Frontal cortex (tissue), 4 donors: ENCODE data around the gene RFESD. TPM values are rescaled to one million over a fixed set of nuclear protein-coding genes. Genes with fewer than 3 reads are reported as not detected.
"Not testable (repeated sequence)": the region's sequence is repeated elsewhere in the genome, so short reads cannot be mapped to it uniquely, and the experiment has no call there.

Experiments used
- DNase-seq, 2 donors: peaks; one replicate each; pipeline ENCODE4 v3.0.0; 2012; ENCODE audit warnings: low spot score in 2 of 2
- FAIRE-seq: peaks from 2 replicates; lab custom pipeline; 2012; peaks lifted over from hg19 to GRCh38; lab: Jason Lieb, UNC
- total RNA-seq: library from RNA; depleted of rRNA; stranded (reverse); fragments of >200 nt; gene quantifications from one replicate; pipeline ENCODE4 v1.2.3, GENCODE V29; 2014
- donor health status: control.
- donor health status: control.
- donor health status: control.

Gene RFESD
- total RNA-seq, 1 donor from 2014 or later, result 1.2 TPM

- no peak for FAIRE-seq
- DNase-seq, result no peak
These were observed 18.4 kb upstream of the RFESD start for GRCh38 chr5:95627971-95628810.

- no peak for DNase-seq
- no peak for FAIRE-seq
These were observed 17.6 kb upstream of the RFESD start for GRCh38 chr5:95628933-95629332.

GRCh38 chr5:95630394-95630917 is 16.1 kb upstream of the RFESD start:
- no peak for FAIRE-seq

GRCh38 chr5:95631255-95631958 is 15.2 kb upstream of the RFESD start:
- no peak for FAIRE-seq
- DNase-seq, result no peak

More at GRCh38 chr5:95630394-95630917, 16.1 kb upstream of the RFESD start:
- no peak for DNase-seq

- DNase-seq (no peak), FAIRE-seq (no peak)
These were observed 14.4 kb upstream of the RFESD start for GRCh38 chr5:95631991-95632675.

GRCh38 chr5:95632942-95633341 is 13.6 kb upstream of the RFESD start:
- not testable (repeated sequence) for FAIRE-seq, DNase-seq

GRCh38 chr5:95633671-95634070 is 12.9 kb upstream of the RFESD start:
- no peak for DNase-seq
- no peak for FAIRE-seq

GRCh38 chr5:95634081-95634480 is 12.5 kb upstream of the RFESD start:
- FAIRE-seq, result no peak
- DNase-seq, result no peak

- DNase-seq (no peak), FAIRE-seq (no peak)
These were observed 7.9 kb upstream of the RFESD start for GRCh38 chr5:95638632-95639031.

GRCh38 chr5:95641741-95642220 is 4.8 kb upstream of the RFESD start:
- DNase-seq (no peak), FAIRE-seq (no peak)

- DNase-seq (no peak), FAIRE-seq (no peak)
These were observed 3.4 kb upstream of the RFESD start for GRCh38 chr5:95643152-95643551.

- peak in 1 of 2 donors; percentile 31 for DNase-seq
- FAIRE-seq, result no peak
These were observed 2.1 kb upstream of the RFESD start for GRCh38 chr5:95644351-95645042.

GRCh38 chr5:95646226-95646568 is 380 bp upstream of the RFESD start:
- FAIRE-seq, DNase-seq: not testable (repeated sequence)

- FAIRE-seq (no peak), DNase-seq (no peak)
These were observed 1.6 kb downstream of the RFESD start for GRCh38 chr5:95647886-95648860.

- DNase-seq (no peak), FAIRE-seq (no peak)
These were observed 2.7 kb downstream of the RFESD start for GRCh38 chr5:95649274-95649673.

GRCh38 chr5:95649842-95650620 is 3.5 kb downstream of the RFESD start:
- no peak for FAIRE-seq
- no peak for DNase-seq

GRCh38 chr5:95652849-95653248 is 6.3 kb downstream of the RFESD start:
- FAIRE-seq (no peak), DNase-seq (no peak)

- FAIRE-seq, result peak; percentile 15
- DNase-seq, result no peak
These were observed 7.6 kb downstream of the RFESD start for GRCh38 chr5:95654196-95654595.
